Fibroblast of lung (primary cell): ENCODE data around the gene LRFN4.

Source experiments
- EZH2 ChIP-seq: IDR thresholded peaks from 2 replicates; pipeline ENCODE4 v1.5.1; 2012; ENCODE audit warnings: low read length, control low read depth, mild to moderate bottlenecking; ENCODE audit errors: missing control alignments
- TF ChIP-seq, protein P1 (sequence below), 2 donors: IDR thresholded peaks in 1 of 2; conservative IDR thresholded peaks in 1 of 2; 1 replicate in 1 of 2; 2 replicates in 1 of 2; pipeline ENCODE4 v1.5.1; 2011 to 2012; ENCODE audit warnings: low read length in 2 of 2, control low read depth in 1 of 2, inconsistent platforms in 1 of 2, low read depth in 1 of 2, mild to moderate bottlenecking in 1 of 2

DNA sequence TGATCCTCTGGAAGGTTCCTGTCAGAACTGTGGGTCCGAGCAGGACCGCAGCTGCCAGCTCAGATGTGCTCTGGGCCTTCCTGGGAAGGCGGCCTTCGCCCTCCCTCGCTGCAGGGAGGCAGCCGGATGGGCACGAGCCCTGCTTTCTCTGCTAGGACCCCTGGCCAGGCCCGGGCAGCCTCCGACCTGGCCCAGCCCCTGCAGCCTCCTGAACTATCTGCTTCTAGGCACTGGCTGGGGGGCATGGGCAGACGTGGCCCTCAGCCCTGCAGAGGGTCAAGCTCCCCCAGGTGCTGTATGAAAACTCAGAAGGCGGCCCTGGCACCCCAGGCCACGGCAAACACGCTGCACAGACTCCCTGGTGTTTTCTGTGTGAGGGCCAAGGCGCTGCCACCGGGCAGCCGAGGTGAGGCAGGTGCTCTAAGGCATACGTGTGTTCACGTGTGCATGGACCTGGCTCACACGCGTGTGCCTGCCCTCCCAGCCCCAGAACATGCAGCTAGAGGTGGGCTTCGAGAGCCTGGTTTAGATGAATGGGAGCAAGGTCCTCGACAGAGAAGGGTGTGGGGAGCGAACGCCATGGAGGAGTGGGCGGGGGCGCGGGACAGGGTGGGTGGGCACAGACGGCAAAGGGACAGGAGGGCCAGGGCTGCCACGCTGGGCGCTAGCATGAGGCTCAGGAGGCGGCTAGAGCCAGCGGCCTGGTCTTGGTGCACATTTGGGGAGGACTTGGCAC, 4.3 kb downstream of the LRFN4 start:
- no peak for TF ChIP-seq EZH2
- TF ChIP-seq, protein P1, sequence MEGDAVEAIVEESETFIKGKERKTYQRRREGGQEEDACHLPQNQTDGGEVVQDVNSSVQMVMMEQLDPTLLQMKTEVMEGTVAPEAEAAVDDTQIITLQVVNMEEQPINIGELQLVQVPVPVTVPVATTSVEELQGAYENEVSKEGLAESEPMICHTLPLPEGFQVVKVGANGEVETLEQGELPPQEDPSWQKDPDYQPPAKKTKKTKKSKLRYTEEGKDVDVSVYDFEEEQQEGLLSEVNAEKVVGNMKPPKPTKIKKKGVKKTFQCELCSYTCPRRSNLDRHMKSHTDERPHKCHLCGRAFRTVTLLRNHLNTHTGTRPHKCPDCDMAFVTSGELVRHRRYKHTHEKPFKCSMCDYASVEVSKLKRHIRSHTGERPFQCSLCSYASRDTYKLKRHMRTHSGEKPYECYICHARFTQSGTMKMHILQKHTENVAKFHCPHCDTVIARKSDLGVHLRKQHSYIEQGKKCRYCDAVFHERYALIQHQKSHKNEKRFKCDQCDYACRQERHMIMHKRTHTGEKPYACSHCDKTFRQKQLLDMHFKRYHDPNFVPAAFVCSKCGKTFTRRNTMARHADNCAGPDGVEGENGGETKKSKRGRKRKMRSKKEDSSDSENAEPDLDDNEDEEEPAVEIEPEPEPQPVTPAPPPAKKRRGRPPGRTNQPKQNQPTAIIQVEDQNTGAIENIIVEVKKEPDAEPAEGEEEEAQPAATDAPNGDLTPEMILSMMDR (conservative IDR thresholded peaks at IDR 0.05 in 1 of 2, IDR thresholded peaks at IDR 0.05 in 1 of 2; ENCODE audit: low read depth in 1 of 2, low read length in 2 of 2) = no peak
